NCI-H1092 treated with DMSO at 0.1 percent for 48 hours (cell line): ENCODE results near the gene RPP14.

Source experiments
- DNase-seq: peaks from one replicate; lab custom pipeline; 2025; lab: John Stamatoyannopoulos, UW

Gene RPP14

GRCh38 chr3:58356054-58356453, 50.0 kb downstream of the RPP14 start:
- DNase-seq, result no peak

GRCh38 chr3:58357402-58357801, 51.4 kb downstream of the RPP14 start:
- DNase-seq, result no peak

- DNase-seq, result no peak
Observed at GRCh38 chr3:58358092-58358491, 52.0 kb downstream of the RPP14 start.

- DNase-seq, result no peak
Observed at GRCh38 chr3:58358808-58359207, 52.8 kb downstream of the RPP14 start.

DNA sequence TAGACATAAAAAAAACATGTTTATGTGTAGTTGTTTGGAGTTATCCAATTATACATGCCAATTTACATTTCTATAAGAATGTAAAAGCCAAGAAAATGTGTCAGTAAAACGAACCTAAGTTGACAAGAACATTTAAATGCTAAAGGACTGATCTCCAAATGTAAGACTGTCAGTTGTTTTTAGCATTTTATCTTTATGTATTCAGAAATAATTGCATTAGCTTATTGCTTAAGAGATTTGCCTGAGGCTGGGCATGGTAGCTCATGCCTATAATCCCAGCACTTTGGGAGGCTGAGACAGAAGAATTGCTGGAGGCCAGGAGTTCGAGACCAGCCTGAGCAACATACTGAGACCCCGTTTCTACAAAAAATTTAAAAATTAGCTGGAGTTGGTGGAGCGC, 53.6 kb downstream of the RPP14 start:
- no peak for DNase-seq

- no peak for DNase-seq
Observed at GRCh38 chr3:58361866-58362265, 55.8 kb downstream of the RPP14 start.

DNA sequence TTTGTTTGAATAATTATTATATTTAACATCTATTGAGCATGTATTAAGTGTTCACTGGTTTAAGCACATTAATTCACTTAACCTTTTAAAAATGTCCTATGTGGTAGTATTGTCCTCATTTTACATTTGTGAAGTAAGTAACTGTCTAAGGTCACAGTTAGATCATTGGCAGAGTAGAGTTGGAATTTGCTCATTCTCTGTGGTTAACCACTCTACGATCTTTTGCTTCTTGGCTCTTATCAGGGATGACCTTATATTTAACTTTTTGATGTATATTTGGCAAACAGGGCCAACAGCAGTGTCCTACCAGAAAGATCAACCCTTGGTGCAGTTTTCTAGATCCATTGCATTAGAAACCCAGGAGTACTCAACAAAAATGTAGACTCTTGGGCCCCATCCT, 60.7 kb downstream of the RPP14 start:
- no peak for DNase-seq

- DNase-seq, result no peak
Observed at GRCh38 chr3:58369038-58369437, 63.0 kb downstream of the RPP14 start.
